ENCODE data around the gene KCTD15.

DNA sequence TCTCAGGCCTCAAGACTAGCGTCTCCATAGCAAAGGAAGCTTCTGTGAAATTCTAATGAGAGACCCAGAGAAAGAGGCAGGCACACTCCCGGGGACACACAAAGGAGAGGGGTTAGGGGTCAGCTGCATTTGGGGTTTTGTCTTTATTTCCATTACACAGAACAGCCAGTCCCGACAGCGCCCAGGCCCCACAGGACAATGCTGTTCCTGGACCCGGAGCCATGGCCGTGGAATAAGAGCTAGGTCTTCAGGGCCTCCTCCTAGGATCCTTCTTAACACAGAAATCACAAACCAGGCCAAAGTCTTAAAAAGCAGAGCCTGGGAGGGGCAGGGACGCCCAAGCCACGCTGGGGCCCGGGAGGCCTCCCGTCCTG lies 22.8 kb downstream of the KCTD15 start:
- TF ChIP-seq POLR2AphosphoS5 (IDR thresholded peaks at IDR 0.05; ENCODE audit: borderline replicate concordance, low read depth, low read length) (no peak), EZH2 (IDR thresholded peaks at IDR 0.05) (no peak)
